ENCODE measurements around the gene RGL4. TPM values are rescaled to one million over a fixed set of nuclear protein-coding genes. Genes with fewer than 3 reads are reported as not detected.
A peak's percentile ranks its signal among the peaks of the same experiment; 100 is the strongest.

RGL4 gene
- total RNA-seq, 4 donors from 2014 or later = 0.25 to 1.3 TPM; not detected in 2

- DNase-seq = no peak
- Histone ChIP-seq H3K4me1 (peaks cover 8 to 12% of the 10 kb centered on the region in 2 donors), H3K27me3 (no peaks in the 10 kb centered on the region), H3K9me3 (no peaks in the 10 kb centered on the region), H3K36me3 (peaks cover 8 to 24% of the 10 kb centered on the region in 2 donors), H3K27ac (no peak overlapping the region), H3K4me3 (replicated peaks in 1 of 3) (no peak overlapping the region)
- 91 to 93% methylated on average over 26 to 28 of the region's 28 CpGs for WGBS, 2 donors
- intact Hi-C loops (cut with DNase I) = no loop called here
- TF ChIP-seq CTCF (IDR thresholded peaks at IDR 0.05) = no peak
- TF ChIP-seq POLR2A (IDR thresholded peaks at IDR 0.05) = no peak
Measured at GRCh38 chr22:23713696-23714595, 23.1 kb downstream of the RGL4 start.

- no peaks in the 10 kb centered on the region for H3K27me3 ChIP-seq
- no peak overlapping the region for H3K4me3 ChIP-seq (replicated peaks in 1 of 3)
- no peaks in the 10 kb centered on the region for H3K9me3 ChIP-seq
- TF ChIP-seq CTCF (IDR thresholded peaks at IDR 0.05) (no peak), POLR2A (IDR thresholded peaks at IDR 0.05) (no peak)
- peaks cover 0 to 18% of the 10 kb centered on the region in 2 donors for H3K36me3 ChIP-seq
- H3K4me1 ChIP-seq = peaks cover 8 to 12% of the 10 kb centered on the region in 2 donors
- H3K27ac ChIP-seq = no peak overlapping the region
- DNase-seq = no peak
- WGBS, 2 donors = 86 to 94% methylated on average over 12 to 14 of the region's 23 CpGs
- intact Hi-C loops (cut with DNase I) = no loop called here
Measured at GRCh38 chr22:23714596-23715578, 24.1 kb downstream of the RGL4 start.

- intact Hi-C loops (cut with DNase I) = no loop called here
- peak; percentile 48 to 56 for DNase-seq
- Histone ChIP-seq H3K9me3 (no peaks in the 10 kb centered on the region), H3K4me1 (peaks cover 8 to 12% of the 10 kb centered on the region in 2 donors), H3K27ac (no peak overlapping the region), H3K36me3 (peaks cover 0 to 16% of the 10 kb centered on the region in 2 donors), H3K4me3 (replicated peaks in 1 of 3) (peak overlapping the region in 1 of 3 donors; percentile 67), H3K27me3 (no peaks in the 10 kb centered on the region)
- 77 to 78% methylated on average over 18 of the region's 18 CpGs for WGBS, 2 donors
- TF ChIP-seq POLR2A (IDR thresholded peaks at IDR 0.05) = no peak
- TF ChIP-seq CTCF (IDR thresholded peaks at IDR 0.05) = no peak
Measured at GRCh38 chr22:23715806-23716375, 25.1 kb downstream of the RGL4 start.

DNA sequence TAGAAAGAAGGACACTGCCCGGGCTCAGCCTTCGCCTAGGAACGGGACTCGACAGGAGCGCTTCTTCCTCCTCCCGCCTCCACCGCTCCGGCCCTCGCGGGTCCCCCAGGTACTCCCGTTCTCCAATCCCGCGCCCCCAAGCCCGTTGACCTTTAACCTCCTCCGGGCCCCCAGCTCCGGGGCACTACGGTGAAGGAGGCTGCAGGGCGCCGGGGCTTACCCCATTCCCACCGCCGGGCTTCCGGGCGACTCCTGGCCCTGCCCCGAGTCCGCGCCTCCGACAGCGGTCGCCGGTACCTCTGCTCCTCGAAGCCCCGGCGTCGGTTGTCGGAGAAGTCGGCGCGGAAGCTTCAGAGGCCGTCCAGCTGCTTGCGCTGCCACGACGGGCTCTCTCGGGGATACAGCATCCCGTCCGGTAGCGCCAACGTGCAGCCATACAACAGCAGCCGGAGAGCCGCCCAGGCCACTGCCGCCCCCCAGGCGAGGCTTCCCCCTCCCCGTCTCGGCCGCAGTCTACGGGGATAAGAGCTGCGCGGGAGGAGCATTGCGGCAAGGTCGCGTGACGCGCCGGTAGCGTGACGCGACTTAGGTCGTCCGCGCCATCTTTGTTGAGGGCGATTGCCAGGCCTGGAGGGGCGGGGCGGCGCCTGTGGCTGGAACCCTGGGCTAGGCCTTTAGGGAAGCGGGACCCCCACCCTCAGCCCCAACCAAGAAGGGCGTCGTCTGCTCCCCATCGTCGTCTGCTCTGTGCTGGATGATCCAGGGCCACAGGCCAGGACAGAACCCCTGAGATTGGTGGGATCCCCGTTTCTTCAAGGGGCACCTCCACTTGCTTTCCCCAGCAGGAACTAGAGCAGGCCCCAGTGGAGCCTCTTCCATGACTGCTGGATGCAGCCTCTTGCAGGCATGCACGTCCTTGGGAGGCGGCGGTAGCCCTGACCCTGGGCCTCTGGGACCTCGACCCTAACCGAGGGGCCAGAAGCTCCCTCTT lies 26.3 kb downstream of the RGL4 start:
- TF ChIP-seq CTCF (IDR thresholded peaks at IDR 0.05) (no peak), POLR2A (IDR thresholded peaks at IDR 0.05) (peak in 1 of 2 donors; percentile 90)
- intact Hi-C loops (cut with DNase I) = no loop called here
- H3K4me3 ChIP-seq (replicated peaks in 1 of 3) = peak overlapping the region; percentile 22 to 88 (median 67)
- peak; percentile 82 for DNase-seq
- peaks cover 0 to 12% of the 10 kb centered on the region in 2 donors for H3K36me3 ChIP-seq
- peak overlapping the region; percentile 13 to 70 (median 44) for H3K27ac ChIP-seq
- H3K27me3 ChIP-seq = no peaks in the 10 kb centered on the region
- WGBS, 2 donors = 15 to 22% methylated on average over 16 to 21 of the region's 84 CpGs
- peaks cover 8 to 12% of the 10 kb centered on the region in 2 donors for H3K4me1 ChIP-seq
- no peaks in the 10 kb centered on the region for H3K9me3 ChIP-seq
